ENCODE measurements around the gene KATNAL2.

Gene KATNAL2

GRCh38 chr18:46894124-46894523 lies 23.3 kb upstream of the KATNAL2 start:
- Histone ChIP-seq H3K9me3 (ENCODE audit: control insufficient read depth, low read length) (no peaks in the 10 kb centered on the region), H3K27ac (no peak overlapping the region)
- no peak for TF ChIP-seq CTCF (IDR thresholded peaks at IDR 0.05)

GRCh38 chr18:46899274-46899948 lies 18.0 kb upstream of the KATNAL2 start:
- Histone ChIP-seq H3K27me3 (ENCODE audit: control insufficient read depth, insufficient read depth, low read length) (no peaks in the 10 kb centered on the region), H3K4me1 (no peaks in the 10 kb centered on the region), H3K36me3 (ENCODE audit: control insufficient read depth, insufficient read depth, low read length) (no peaks in the 10 kb centered on the region), H3K79me2 (peaks cover 49% of the 10 kb centered on the region), H3K9me3 (ENCODE audit: control insufficient read depth, low read length) (no peaks in the 10 kb centered on the region), H3K9ac (no peak overlapping the region), H3K4me2 (ENCODE audit: low read length) (no peak overlapping the region), H3K4me3 (ENCODE audit: low read depth, low read length) (no peak overlapping the region), H2AFZ (no peak overlapping the region), H3K27ac (no peak overlapping the region)
- TF ChIP-seq CTCF (IDR thresholded peaks at IDR 0.05), result no peak

More at GRCh38 chr18:46894124-46894523, 23.3 kb upstream of the KATNAL2 start:
- peaks cover 4% of the 10 kb centered on the region for H3K4me1 ChIP-seq
- no peak overlapping the region for H3K4me2 ChIP-seq (ENCODE audit: low read length)
- no peak overlapping the region for H3K9ac ChIP-seq
- H2AFZ ChIP-seq, result no peak overlapping the region
- no peaks in the 10 kb centered on the region for H3K36me3 ChIP-seq (ENCODE audit: control insufficient read depth, insufficient read depth, low read length)
- H3K27me3 ChIP-seq (ENCODE audit: control insufficient read depth, insufficient read depth, low read length), result no peaks in the 10 kb centered on the region
- no peak overlapping the region for H3K4me3 ChIP-seq (ENCODE audit: low read depth, low read length)
- H3K79me2 ChIP-seq, result peaks cover 33% of the 10 kb centered on the region

GRCh38 chr18:46903406-46903805 lies 14.0 kb upstream of the KATNAL2 start:
- Histone ChIP-seq H3K27ac (no peak overlapping the region), H3K4me1 (no peaks in the 10 kb centered on the region), H3K4me2 (ENCODE audit: low read length) (no peak overlapping the region), H3K36me3 (ENCODE audit: control insufficient read depth, insufficient read depth, low read length) (no peaks in the 10 kb centered on the region), H3K79me2 (peaks cover 47% of the 10 kb centered on the region), H3K4me3 (ENCODE audit: low read depth, low read length) (no peak overlapping the region), H2AFZ (no peak overlapping the region), H3K9ac (no peak overlapping the region), H3K27me3 (ENCODE audit: control insufficient read depth, insufficient read depth, low read length) (no peaks in the 10 kb centered on the region), H3K9me3 (ENCODE audit: control insufficient read depth, low read length) (no peaks in the 10 kb centered on the region)
- no peak for TF ChIP-seq CTCF (IDR thresholded peaks at IDR 0.05)

- Histone ChIP-seq H3K4me3 (ENCODE audit: low read depth, low read length) (no peak overlapping the region), H3K79me2 (peaks cover 53% of the 10 kb centered on the region)
These were observed 7.9 kb upstream of the KATNAL2 start for GRCh38 chr18:46909497-46909896.

More at GRCh38 chr18:46909497-46909896, 7.9 kb upstream of the KATNAL2 start:
- Histone ChIP-seq H2AFZ (no peak overlapping the region), H3K36me3 (ENCODE audit: control insufficient read depth, insufficient read depth, low read length) (no peaks in the 10 kb centered on the region), H3K27me3 (ENCODE audit: control insufficient read depth, insufficient read depth, low read length) (no peaks in the 10 kb centered on the region), H3K4me2 (ENCODE audit: low read length) (no peak overlapping the region), H3K9ac (no peak overlapping the region), H3K4me1 (peaks cover 2% of the 10 kb centered on the region), H3K9me3 (ENCODE audit: control insufficient read depth, low read length) (no peaks in the 10 kb centered on the region), H3K27ac (no peak overlapping the region)
- no peak for TF ChIP-seq CTCF (IDR thresholded peaks at IDR 0.05)

Measured in parathyroid adenoma (tissue), 2 donors.